ENCODE measurements around the gene GABRQ.

GRCh38 chrX:152637649-152638442, at the start of gene GABRQ:
- TF ChIP-seq CTCF (conservative IDR thresholded peaks at IDR 0.05; ENCODE audit: low read depth, low read length) (no peak), EZH2 (IDR thresholded peaks at IDR 0.05; ENCODE audit: borderline replicate concordance, low read depth, low read length, poor library complexity, severe bottlenecking) (no peak)
